OCI-LY1 (cell line): ENCODE measurements around the gene KCNN3.

Experiments
- EZH2 ChIP-seq: fragments of 200-600 bp; sonication (generic), shearing (Covaris generic); IDR thresholded peaks from 2 replicates; pipeline ENCODE4 v1.8.0; 2017; ENCODE audit warnings: borderline replicate concordance, mixed run types, mild to moderate bottlenecking, antibody characterized with exemption, low read length, moderate library complexity, mixed read lengths
- TF ChIP-seq, protein P1 (sequence below): fragments of 200-600 bp; sonication (generic), shearing (Covaris generic); IDR thresholded peaks from 2 replicates; pipeline ENCODE4 v1.5.1; 2017; ENCODE audit warnings: mild to moderate bottlenecking, antibody characterized with exemption, low read length, moderate library complexity, mixed read lengths

DNA sequence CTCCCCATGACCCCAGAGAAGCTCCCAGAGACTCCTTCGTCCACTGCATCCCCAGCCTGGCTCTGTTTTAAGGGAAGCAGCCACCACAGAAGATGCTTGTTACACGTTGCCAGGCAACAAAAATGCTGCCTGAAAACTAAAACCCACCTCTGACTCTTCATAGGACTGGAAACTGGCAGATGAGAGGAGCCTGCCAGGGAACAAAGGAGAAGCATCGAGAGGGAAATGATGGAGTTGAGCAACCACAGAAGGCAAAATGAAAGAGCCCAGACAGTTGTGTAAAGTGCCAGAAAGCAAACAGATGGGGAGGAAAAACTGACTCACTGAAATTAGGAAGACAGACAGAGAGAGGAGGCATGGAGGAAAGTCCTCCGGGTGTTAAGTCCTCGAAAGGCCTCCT is 118.4 kb downstream of the KCNN3 start:
- TF ChIP-seq, protein P1, sequence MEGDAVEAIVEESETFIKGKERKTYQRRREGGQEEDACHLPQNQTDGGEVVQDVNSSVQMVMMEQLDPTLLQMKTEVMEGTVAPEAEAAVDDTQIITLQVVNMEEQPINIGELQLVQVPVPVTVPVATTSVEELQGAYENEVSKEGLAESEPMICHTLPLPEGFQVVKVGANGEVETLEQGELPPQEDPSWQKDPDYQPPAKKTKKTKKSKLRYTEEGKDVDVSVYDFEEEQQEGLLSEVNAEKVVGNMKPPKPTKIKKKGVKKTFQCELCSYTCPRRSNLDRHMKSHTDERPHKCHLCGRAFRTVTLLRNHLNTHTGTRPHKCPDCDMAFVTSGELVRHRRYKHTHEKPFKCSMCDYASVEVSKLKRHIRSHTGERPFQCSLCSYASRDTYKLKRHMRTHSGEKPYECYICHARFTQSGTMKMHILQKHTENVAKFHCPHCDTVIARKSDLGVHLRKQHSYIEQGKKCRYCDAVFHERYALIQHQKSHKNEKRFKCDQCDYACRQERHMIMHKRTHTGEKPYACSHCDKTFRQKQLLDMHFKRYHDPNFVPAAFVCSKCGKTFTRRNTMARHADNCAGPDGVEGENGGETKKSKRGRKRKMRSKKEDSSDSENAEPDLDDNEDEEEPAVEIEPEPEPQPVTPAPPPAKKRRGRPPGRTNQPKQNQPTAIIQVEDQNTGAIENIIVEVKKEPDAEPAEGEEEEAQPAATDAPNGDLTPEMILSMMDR, result no peak
- no peak for TF ChIP-seq EZH2
